Neuronal stem cell (in vitro differentiated cells): Measurements from ENCODE around the gene HELZ.
"Not testable (repeated sequence)": the region's sequence is repeated elsewhere in the genome, so short reads cannot be mapped to it uniquely, and the experiment has no call there.

Experiments
- DNase-seq: peaks from one replicate; pipeline ENCODE4 v3.0.0-alpha.2; 2013; ENCODE audit warnings: low spot score
- H2AFZ ChIP-seq: one replicate; pipeline ENCODE4 v1.6.1; 2013; ENCODE audit warnings: mild to moderate bottlenecking, low read length, inconsistent platforms
- H2AK5ac ChIP-seq: 2 replicates; pipeline ENCODE4 v1.6.1; 2013; ENCODE audit warnings: low read depth, mild to moderate bottlenecking, inconsistent platforms, low read length, moderate library complexity, mixed read lengths
- H2BK120ac ChIP-seq: 2 replicates; pipeline ENCODE4 v1.6.1; 2013; ENCODE audit warnings: low read depth, mild to moderate bottlenecking, inconsistent platforms, low read length, moderate library complexity, mixed read lengths
- H2BK12ac ChIP-seq: one replicate; pipeline ENCODE4 v1.6.1; 2013; ENCODE audit warnings: low read length, inconsistent platforms
- H2BK15ac ChIP-seq: 2 replicates; pipeline ENCODE4 v1.6.1; 2013; ENCODE audit warnings: mild to moderate bottlenecking, low read length, inconsistent platforms, mixed read lengths
- H2BK5ac ChIP-seq: one replicate; pipeline ENCODE4 v1.6.1; 2013; ENCODE audit warnings: inconsistent platforms, mild to moderate bottlenecking, low read length, moderate library complexity
- H3K14ac ChIP-seq: one replicate; pipeline ENCODE4 v1.6.1; 2013; ENCODE audit warnings: low read length, inconsistent platforms
- H3K18ac ChIP-seq: 2 replicates; pipeline ENCODE4 v1.6.1; 2013; ENCODE audit warnings: low read length, inconsistent platforms
- H3K23ac ChIP-seq: 2 replicates; pipeline ENCODE4 v1.6.1; 2013; ENCODE audit warnings: low read depth, mild to moderate bottlenecking, mixed read lengths, low read length, inconsistent platforms; ENCODE audit not compliant: poor library complexity
- H3K27ac ChIP-seq: replicated peaks from 3 replicates; pipeline ENCODE4 v1.5.1; 2013; ENCODE audit warnings: low read length, inconsistent platforms
- H3K27me3 ChIP-seq, 3 experiments: 2 replicates each; pipeline ENCODE4 v1.6.1; 2013; ENCODE audit warnings: low read length in 3 of 3, mild to moderate bottlenecking in 2 of 3, inconsistent platforms in 1 of 3, low read depth in 1 of 3, mixed read lengths in 1 of 3, moderate library complexity in 1 of 3; ENCODE audit not compliant: control insufficient read depth in 3 of 3, insufficient read depth in 3 of 3
- H3K36me3 ChIP-seq, 2 donors: replicated peaks in 1 of 2; 2 replicates each; pipeline ENCODE4 v1.6.1; 2013; ENCODE audit warnings: low read length in 2 of 2; ENCODE audit not compliant: control insufficient read depth in 2 of 2, insufficient read depth in 2 of 2
- H3K4ac ChIP-seq: 2 replicates; pipeline ENCODE4 v1.6.1; 2013; ENCODE audit warnings: inconsistent platforms, mild to moderate bottlenecking, low read length, moderate library complexity
- H3K4me1 ChIP-seq, 2 donors: 1 replicate in 1 of 2; 2 replicates in 1 of 2; pipeline ENCODE4 v1.6.1; 2013; ENCODE audit warnings: low read length in 2 of 2, low read depth in 1 of 2; ENCODE audit not compliant: control insufficient read depth in 2 of 2, insufficient read depth in 1 of 2
- H3K4me2 ChIP-seq: one replicate; pipeline ENCODE4 v1.6.1; 2013; ENCODE audit warnings: mild to moderate bottlenecking, low read length, inconsistent platforms; ENCODE audit not compliant: insufficient read depth, poor library complexity, severe bottlenecking
- H3K4me3 ChIP-seq, 2 donors: 2 replicates each; pipeline ENCODE4 v1.5.1; 2013; ENCODE audit warnings: low read length in 2 of 2, mild to moderate bottlenecking in 2 of 2, inconsistent platforms in 1 of 2, moderate library complexity in 1 of 2
- H3K79me1 ChIP-seq: one replicate; pipeline ENCODE4 v1.6.1; 2013; ENCODE audit warnings: low read depth, mild to moderate bottlenecking, inconsistent platforms, low read length, moderate library complexity
- H3K9ac ChIP-seq: one replicate; pipeline ENCODE4 v1.6.1; 2013; ENCODE audit warnings: mild to moderate bottlenecking, low read depth, low read length, inconsistent platforms; ENCODE audit not compliant: poor library complexity
- H3K9me3 ChIP-seq, 2 donors: replicated peaks in 1 of 2; 2 replicates each; pipeline versions ENCODE3 to v1.6.1; 2013; ENCODE audit warnings: low read length in 2 of 2, mild to moderate bottlenecking in 2 of 2, inconsistent platforms in 1 of 2, low read depth in 1 of 2, mixed read lengths in 1 of 2, moderate library complexity in 1 of 2; ENCODE audit not compliant: control insufficient read depth in 2 of 2, insufficient read depth in 1 of 2
- H4K8ac ChIP-seq: one replicate; pipeline ENCODE4 v1.6.1; 2013; ENCODE audit warnings: low read depth, mild to moderate bottlenecking, inconsistent platforms, low read length, moderate library complexity
- H4K91ac ChIP-seq: one replicate; pipeline ENCODE4 v1.6.1; 2013; ENCODE audit warnings: low read length, low read depth, mild to moderate bottlenecking, inconsistent platforms; ENCODE audit not compliant: poor library complexity
- WGBS, 2 donors: extraction: QIAGEN DNeasy Blood & Tissue Kit; methylation state at CpG; one replicate each; pipeline ENCODE4 v1.1.7; 2013; ENCODE audit warnings: missing lambda C conversion rate in 2 of 2, mixed read lengths in 1 of 2; ENCODE audit not compliant: insufficient read length in 2 of 2, insufficient replicate concordance in 1 of 2; ENCODE audit errors: extremely low coverage in 2 of 2; 5-methylcytosine and 5-hydroxymethylcytosine counted together

Gene HELZ

DNA sequence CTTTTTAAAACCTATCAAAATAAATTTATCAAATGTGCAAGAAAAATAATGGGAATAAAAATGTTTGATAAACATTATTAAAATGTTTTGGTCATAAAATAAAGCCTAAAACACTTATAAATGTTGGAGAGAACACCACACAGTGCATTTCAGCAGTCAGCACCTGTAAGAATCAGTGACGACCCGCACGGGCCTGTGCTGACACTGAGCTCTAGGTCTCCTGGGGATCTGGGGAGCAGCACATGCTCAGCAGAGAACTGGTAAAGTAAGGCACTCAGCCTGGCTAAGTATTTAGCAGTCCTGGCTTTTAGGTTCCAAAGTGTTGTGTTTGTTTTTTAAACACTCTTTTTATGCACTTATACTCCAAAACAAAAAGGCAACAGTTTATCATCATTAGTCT lies 46.9 kb downstream of the HELZ start:
- no CpG with 5 or more reads among the region's 3 CpGs for WGBS, 2 donors
- Histone ChIP-seq H2AK5ac (no peak overlapping the region), H2BK15ac (no peak overlapping the region)

DNA sequence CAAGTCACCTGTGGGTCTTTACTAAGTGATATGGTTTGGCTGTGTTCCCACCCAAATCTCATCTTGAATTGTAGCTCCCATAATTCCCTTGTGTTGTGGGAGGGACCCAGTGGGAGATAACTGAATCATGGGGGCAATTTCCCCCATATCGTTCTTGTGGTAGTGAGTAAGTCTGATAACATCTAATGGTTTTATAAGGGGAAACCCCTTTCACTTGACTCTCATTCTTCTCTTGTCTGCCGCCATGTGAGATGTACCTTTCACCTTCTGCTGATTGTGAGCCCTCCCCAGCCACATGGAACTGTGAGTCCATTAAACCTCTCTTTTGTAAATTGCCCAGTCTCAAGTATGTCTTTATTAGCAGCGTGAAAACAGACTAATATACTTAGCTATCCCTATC lies 48.0 kb downstream of the HELZ start:
- not testable (repeated sequence) for H2AK5ac ChIP-seq, H3K14ac ChIP-seq, DNase-seq, H3K27me3 ChIP-seq, H4K91ac ChIP-seq, H3K9ac ChIP-seq, H3K4me1 ChIP-seq, H3K4ac ChIP-seq, H3K79me1 ChIP-seq, H2BK15ac ChIP-seq, H2AFZ ChIP-seq, H2BK120ac ChIP-seq, H3K4me3 ChIP-seq, H3K23ac ChIP-seq, H2BK5ac ChIP-seq, H3K9me3 ChIP-seq, H4K8ac ChIP-seq, H2BK12ac ChIP-seq, H3K18ac ChIP-seq, H3K27ac ChIP-seq, H3K4me2 ChIP-seq
- peaks cover 4 to 64% of the 10 kb centered on the region in 2 donors for H3K36me3 ChIP-seq
- no CpG with 5 or more reads among the region's 3 CpGs for WGBS, 2 donors

More for the DNA sequence above, 46.9 kb downstream of the HELZ start:
- H3K9me3 ChIP-seq = no peaks in the 10 kb centered on the region
- peaks cover 0 to 3% of the 10 kb centered on the region in 2 donors for H3K4me1 ChIP-seq
- no peak overlapping the region for H2BK12ac ChIP-seq
- H3K9ac ChIP-seq = no peak overlapping the region
- H3K18ac ChIP-seq = no peak overlapping the region
- no peak for DNase-seq
- no peak overlapping the region for H4K91ac ChIP-seq
- peaks cover 4 to 75% of the 10 kb centered on the region in 2 donors for H3K36me3 ChIP-seq
- H2BK5ac ChIP-seq = no peak overlapping the region
- no peaks in the 10 kb centered on the region for H3K27me3 ChIP-seq
- no peak overlapping the region for H3K27ac ChIP-seq
- H3K4ac ChIP-seq = no peak overlapping the region
- no peaks in the 10 kb centered on the region for H3K79me1 ChIP-seq
- H3K23ac ChIP-seq = no peak overlapping the region
- H3K4me2 ChIP-seq = no peak overlapping the region
- no peak overlapping the region for H2AFZ ChIP-seq
- H3K14ac ChIP-seq = no peak overlapping the region
- H2BK120ac ChIP-seq = no peak overlapping the region
- H3K4me3 ChIP-seq = no peak overlapping the region
- no peak overlapping the region for H4K8ac ChIP-seq

DNA sequence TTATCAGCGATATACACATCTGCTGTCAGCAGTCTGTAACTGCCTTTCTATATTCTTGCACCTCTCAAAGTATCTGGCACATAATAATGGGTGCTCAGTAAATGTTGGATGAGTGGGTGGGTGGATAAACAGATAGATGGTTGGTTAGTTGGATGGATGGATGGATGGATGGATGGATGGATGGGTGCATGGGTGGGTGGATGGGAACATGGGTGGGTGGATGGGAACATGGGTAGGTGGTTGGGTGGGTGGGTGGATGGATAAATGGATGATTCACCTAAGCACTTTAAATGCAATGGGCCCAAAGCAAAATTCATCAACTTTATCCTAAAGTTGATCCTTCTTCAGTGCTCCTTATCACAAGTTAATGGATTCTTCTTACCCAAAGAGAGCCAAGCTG lies 48.6 kb downstream of the HELZ start:
- Histone ChIP-seq H4K91ac (no peak overlapping the region), H3K27ac (no peak overlapping the region), H3K79me1 (no peaks in the 10 kb centered on the region), H3K9ac (no peak overlapping the region), H2BK12ac (no peak overlapping the region), H3K4me1 (peaks cover 0 to 3% of the 10 kb centered on the region in 2 donors), H3K4me2 (no peak overlapping the region), H3K27me3 (no peaks in the 10 kb centered on the region), H3K18ac (no peak overlapping the region), H3K14ac (no peak overlapping the region), H3K23ac (no peak overlapping the region), H4K8ac (no peak overlapping the region), H2AK5ac (no peak overlapping the region), H2BK5ac (no peak overlapping the region), H3K4ac (no peak overlapping the region), H2BK120ac (no peak overlapping the region), H3K36me3 (peaks cover 4 to 60% of the 10 kb centered on the region in 2 donors), H3K9me3 (no peaks in the 10 kb centered on the region), H2AFZ (no peak overlapping the region), H2BK15ac (no peak overlapping the region), H3K4me3 (no peak overlapping the region)
- no CpG with 5 or more reads among the region's 1 CpG for WGBS, 2 donors
- DNase-seq = no peak

DNA sequence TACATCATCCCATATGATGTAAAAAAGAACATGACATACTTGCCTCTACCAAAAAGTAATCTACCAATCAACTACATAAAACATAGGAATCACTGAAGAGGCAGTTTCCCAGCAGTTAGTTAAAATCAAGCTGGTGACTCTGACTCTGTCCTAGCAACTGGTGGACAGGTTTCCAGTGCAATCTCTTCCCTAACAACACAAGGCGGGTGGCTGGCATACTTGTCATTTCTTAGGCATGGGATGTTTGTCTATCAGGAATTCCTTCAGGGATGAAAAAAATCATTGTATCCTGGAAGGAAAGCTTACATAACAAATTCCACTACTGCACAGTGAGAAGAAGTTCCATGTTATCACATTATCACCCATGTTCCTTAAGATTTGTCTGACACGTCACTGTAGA lies 50.9 kb downstream of the HELZ start:
- no peak overlapping the region for H3K14ac ChIP-seq
- H3K4me2 ChIP-seq = no peak overlapping the region
- H3K4me1 ChIP-seq = peaks cover 0 to 3% of the 10 kb centered on the region in 2 donors
- H3K27ac ChIP-seq = no peak overlapping the region
- no peak for DNase-seq
- H2AK5ac ChIP-seq = no peak overlapping the region
- no peaks in the 10 kb centered on the region for H3K9me3 ChIP-seq
- H2BK12ac ChIP-seq = no peak overlapping the region
- no peak overlapping the region for H2BK5ac ChIP-seq
- H2BK120ac ChIP-seq = no peak overlapping the region
- no peak overlapping the region for H3K18ac ChIP-seq
- no peak overlapping the region for H3K23ac ChIP-seq
- H3K79me1 ChIP-seq = no peaks in the 10 kb centered on the region
- H3K4me3 ChIP-seq = no peak overlapping the region
- H3K4ac ChIP-seq = no peak overlapping the region
- H3K27me3 ChIP-seq = no peaks in the 10 kb centered on the region
- no peak overlapping the region for H4K91ac ChIP-seq
- no peak overlapping the region for H4K8ac ChIP-seq
- no peak overlapping the region for H2AFZ ChIP-seq
- no CpG with 5 or more reads among the region's 2 CpGs for WGBS, 2 donors
- no peak overlapping the region for H2BK15ac ChIP-seq
- peaks cover 0 to 51% of the 10 kb centered on the region in 2 donors for H3K36me3 ChIP-seq
- H3K9ac ChIP-seq = no peak overlapping the region
